Stimulated activated CD8-positive, alpha-beta memory T cell treated with anti-CD3 and anti-CD28 coated beads, Interleukin-15, amount 100 ng/mL, for 24 hours (primary cell): ENCODE measurements around the gene NHSL2.
"Not testable (repeated sequence)": the region's sequence is repeated elsewhere in the genome, so short reads cannot be mapped to it uniquely, and the experiment has no call there.

Experiments used
- DNase-seq: peaks from one replicate; pipeline ENCODE4 v3.0.0-alpha.2; 2020; ENCODE audit warnings: low read depth

The NHSL2 gene

DNA sequence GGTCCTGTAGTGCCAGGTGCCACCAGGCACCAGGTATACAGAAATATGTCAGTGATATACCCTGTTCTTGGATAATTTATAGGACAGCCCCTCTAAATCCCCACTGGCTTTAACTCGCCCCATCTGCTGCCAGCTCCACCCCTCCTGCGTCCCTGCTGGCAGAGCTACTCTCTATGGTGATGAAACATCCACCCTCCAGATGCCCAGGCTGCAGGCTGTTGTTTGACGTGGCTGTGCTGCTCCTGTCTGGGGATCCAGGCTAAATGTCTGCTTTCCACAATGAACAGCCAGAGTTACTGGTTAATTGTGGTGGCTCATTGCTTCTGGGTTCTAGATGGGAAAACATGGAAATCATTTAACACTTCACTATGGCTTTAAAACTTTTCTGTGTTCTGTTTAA, 12.9 kb downstream of the NHSL2 start:
- no peak for DNase-seq

GRCh38 chrX:71927040-71927439, 16.4 kb downstream of the NHSL2 start:
- no peak for DNase-seq

DNA sequence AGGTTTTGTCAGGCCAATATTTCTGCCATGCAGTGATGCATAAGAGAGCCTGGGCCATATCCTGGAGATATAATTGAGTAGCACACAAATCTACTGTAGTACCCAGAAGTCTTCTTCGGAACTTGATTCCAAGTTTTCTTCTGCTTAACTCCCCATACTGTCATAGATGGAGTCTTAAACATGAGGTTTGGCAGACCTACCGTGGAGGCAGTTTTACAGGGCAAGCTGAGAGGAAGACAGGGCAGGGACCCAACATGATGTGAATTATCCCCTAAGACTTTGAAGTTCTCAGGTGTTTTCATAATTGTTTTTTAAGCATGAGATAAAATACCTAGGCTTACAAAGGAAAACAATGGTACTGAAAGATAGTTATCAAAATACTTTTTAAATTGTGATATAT, 18.2 kb downstream of the NHSL2 start:
- no peak for DNase-seq

DNA sequence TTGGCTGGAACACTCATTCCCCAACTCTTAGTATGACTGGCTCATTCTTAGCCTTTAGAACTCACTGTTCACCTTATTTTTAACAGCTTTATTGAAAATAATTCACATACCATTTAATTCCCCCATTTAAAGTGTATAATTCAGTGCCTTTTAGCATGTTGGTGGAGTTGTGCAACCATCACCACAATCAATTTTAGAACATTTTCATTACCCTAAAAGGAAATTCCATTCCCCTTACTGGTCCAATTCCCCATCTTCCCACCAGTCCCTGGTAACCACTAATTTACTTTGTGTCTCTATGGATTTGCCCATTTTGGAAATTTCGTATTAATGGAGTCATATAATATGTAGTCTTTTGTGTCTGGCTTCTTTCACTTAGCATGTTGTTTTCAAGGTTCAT, 19.7 kb downstream of the NHSL2 start:
- no peak for DNase-seq

DNA sequence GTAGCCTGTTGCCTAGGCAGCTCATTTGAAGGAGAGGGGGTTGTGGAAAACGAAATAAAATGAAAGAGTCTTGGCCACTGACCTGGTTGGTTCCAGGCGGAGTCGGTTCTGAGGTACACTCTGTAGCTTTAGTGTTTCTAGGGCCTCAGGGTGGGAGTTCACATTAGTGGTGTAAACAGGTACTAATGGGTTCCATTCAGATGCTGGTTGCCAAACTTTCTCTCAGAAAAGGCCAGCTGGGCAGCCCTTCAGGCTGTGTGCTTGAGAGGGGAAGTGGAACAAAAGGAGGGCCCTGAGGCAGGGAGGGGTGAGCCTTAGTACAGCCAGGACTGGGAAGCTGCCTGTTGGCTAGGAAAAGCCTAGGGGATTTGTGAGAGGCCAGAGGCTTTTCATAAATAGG, 24.8 kb downstream of the NHSL2 start:
- DNase-seq: no peak

GRCh38 chrX:71936632-71937031, 26.0 kb downstream of the NHSL2 start:
- DNase-seq: no peak

GRCh38 chrX:71938371-71938770, 27.7 kb downstream of the NHSL2 start:
- no peak for DNase-seq

DNA sequence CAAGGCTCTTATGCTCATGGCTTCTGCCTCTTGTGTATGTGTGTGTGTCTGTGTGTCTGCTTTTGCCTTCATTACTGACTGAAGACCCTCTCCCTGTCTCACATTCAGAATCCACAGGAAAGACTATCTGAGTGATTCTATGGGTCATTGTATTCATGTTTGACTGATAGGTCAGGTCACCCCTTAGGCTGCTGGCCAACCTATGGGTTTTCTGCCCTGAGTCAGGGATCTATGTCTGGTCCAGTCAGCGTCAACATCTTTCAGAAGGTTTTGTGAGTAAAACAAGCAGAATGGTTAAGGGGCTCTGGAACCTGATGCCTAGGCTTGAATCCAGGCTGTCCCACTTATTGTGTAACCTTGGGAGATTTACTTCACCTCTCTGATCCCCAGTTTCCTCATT, 30.5 kb downstream of the NHSL2 start:
- DNase-seq: no peak

GRCh38 chrX:71941776-71942175, 31.1 kb downstream of the NHSL2 start:
- DNase-seq: no peak

DNA sequence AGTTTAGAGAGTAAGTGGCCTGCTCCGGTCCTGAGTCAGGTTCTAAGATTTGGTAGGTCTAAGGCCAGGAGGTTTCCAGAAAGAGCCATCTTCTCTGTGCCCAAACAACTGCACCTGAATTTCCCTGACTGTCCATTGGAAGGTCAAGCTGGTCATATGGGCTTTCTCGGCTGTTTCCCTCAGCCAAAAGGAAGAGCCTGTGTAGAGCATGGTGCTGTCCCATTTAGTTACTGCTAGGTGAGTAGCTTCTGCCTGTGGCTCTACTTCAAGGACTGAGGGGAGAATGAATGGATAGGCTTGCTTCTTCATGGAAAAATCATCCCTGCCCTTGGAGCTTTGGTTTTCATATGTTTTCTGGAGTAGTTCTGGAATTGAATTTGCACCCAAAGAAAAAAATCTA, 33.7 kb downstream of the NHSL2 start:
- no peak for DNase-seq

DNA sequence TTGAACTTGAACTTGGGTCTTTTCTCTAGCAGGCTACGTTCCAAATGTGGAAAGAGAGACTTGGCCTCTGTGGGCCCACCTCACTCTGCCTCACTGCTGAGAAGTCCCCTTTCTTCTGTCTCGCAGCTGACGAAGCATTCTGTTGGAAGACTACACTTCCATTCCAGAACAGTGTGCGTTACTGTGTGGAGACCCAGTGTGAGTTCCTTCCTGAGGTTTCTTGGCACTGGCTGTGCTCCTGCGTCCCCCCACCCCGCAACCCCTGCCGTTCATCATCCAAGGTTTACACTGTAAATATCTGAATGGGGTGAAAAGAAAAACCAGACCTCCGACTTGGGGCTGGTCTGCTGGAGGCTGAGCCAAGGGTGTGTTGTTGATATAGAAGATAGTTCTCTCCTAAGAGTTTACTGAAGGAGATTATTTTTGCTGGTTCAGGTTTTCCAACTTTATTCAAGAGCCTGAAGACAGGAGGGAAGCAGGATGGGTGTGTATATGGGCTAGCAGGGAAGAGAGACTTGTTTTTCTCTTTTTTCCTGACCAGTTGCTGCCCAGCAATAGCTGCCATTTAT, 34.7 kb downstream of the NHSL2 start:
- DNase-seq: no peak

- no peak for DNase-seq
These were observed 38.7 kb downstream of the NHSL2 start for GRCh38 chrX:71949363-71949762.

DNA sequence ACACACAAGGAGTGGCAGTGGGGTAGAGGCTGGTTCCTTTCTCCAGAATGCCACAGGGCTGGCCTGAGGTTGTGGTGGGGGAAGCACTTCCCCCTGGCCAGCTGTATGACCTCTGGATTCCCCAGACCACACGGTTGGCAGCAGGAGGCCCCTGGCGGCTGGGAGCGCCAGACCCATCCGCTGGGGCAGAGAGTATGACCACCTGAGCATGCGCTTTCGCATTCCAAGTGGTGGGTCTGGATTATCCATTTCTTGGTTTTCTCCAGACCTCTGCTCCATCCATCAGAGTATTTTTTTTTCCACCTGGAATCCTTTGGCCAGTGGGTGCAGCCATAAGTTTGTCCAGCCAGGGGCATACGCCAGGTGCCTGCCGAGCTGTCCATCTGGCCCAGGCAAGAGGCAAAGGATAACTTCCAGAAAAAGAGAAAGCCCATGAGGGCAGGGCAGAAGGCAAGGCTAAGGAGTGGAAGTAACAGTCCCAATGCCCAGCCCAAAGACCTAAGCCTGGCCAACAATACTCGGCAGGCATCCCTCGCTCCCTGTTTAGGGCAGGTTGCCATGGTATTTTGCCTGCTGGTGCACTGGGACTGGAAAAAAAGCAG, 39.3 kb downstream of the NHSL2 start:
- DNase-seq: no peak

DNA sequence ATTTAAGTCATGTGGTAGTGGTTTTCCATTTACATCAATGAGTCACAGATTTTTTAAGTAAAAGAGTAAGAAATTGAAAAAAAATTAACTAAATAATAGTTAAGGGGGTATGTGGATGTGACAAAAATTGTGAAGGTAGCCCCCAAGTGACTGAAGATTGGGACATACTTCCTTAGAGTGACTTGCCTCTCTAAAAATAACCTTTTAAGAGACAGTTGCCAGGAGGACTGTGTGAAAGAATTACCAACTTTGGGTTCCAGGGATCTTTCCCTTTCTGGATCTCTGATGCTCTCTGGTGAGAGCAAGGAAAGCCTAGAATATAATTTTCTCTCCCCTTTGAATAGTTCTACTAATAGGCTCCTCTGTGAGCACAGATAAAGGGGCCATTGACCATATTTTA, 42.7 kb downstream of the NHSL2 start:
- no peak for DNase-seq

DNA sequence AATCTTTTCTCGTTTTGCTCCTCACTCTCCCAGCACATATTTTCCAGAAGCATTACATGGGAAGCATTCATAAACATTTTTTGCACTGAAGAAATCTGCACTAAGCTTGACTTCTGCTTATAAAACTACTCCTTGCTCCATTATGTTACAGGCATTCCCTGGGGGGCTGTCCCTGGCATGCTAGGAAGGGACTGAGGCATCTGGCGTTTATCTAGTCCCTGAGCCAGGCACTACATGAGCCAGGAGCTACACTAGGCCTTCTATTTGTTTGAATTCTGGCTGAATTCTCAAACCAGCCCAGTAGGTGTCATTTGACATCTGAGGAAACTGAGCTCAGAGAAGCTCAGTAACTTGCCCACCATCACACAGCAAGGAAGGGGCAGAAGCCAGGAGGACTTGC, 43.3 kb downstream of the NHSL2 start:
- DNase-seq: no peak

- DNase-seq: no peak
These were observed 43.8 kb downstream of the NHSL2 start for GRCh38 chrX:71954458-71954857.

- DNase-seq: no peak
These were observed 45.0 kb downstream of the NHSL2 start for GRCh38 chrX:71955530-71956120.

- no peak for DNase-seq
These were observed 47.6 kb downstream of the NHSL2 start for GRCh38 chrX:71958281-71958675.

DNA sequence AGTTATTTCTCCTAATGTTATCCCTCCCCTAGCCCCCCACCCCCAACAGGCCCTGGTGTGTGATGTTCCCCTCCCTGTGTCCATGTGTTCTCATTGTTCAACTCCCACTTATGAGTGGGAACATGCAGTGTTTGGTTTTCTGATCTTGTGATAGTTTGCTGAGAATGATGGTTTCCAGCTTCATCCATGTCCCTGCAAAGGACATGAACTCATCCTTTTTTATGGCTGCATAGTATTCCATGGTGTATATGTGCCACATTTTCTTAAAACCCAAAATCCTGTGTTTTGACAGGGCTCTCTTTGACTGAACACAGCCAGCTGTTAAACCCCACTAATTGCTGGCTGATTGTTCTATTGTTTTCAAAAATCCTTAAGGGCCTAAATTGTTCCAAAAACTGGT, 53.5 kb downstream of the NHSL2 start:
- not testable (repeated sequence) for DNase-seq

- DNase-seq: no peak
These were observed 64.3 kb downstream of the NHSL2 start for GRCh38 chrX:71974916-71975315.

GRCh38 chrX:71976753-71977152, 66.1 kb downstream of the NHSL2 start:
- DNase-seq: no peak

GRCh38 chrX:71978164-71978563, 67.5 kb downstream of the NHSL2 start:
- DNase-seq: no peak

DNA sequence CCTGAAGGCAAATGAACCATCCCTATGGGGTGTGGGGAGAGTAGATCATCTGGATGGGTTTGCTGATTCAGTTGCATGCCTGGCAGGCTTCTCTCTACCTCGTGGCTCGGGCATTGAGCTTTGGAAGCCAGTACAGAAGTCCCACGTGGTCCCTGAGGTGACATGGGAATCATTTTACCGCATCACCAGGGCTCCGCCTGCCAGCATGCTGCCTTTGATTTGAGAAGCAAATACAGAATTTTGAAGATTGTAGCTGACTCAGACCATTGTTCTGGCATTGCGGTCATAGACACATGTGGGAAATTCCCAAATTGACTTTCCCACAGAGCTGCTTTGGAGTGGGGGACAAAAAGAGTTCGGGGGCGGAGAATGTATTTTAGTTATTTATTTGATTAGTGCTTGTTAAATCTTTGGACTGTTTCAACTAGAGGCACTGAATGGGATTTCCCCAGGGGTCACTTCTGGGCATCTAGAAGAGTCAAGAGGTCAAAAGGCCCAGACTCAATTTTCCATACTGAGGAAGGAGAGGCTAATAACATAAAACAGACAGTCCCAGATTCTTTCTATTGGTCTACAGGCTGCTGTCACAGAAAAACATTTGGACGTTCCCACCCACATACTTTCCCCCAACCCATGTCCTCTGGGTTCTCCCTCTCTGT, 79.3 kb downstream of the NHSL2 start:
- no peak for DNase-seq

- DNase-seq: no peak
These were observed 79.9 kb downstream of the NHSL2 start for GRCh38 chrX:71990518-71990917.
